Measurements from ENCODE around the gene RSPO4.

Gene RSPO4

DNA sequence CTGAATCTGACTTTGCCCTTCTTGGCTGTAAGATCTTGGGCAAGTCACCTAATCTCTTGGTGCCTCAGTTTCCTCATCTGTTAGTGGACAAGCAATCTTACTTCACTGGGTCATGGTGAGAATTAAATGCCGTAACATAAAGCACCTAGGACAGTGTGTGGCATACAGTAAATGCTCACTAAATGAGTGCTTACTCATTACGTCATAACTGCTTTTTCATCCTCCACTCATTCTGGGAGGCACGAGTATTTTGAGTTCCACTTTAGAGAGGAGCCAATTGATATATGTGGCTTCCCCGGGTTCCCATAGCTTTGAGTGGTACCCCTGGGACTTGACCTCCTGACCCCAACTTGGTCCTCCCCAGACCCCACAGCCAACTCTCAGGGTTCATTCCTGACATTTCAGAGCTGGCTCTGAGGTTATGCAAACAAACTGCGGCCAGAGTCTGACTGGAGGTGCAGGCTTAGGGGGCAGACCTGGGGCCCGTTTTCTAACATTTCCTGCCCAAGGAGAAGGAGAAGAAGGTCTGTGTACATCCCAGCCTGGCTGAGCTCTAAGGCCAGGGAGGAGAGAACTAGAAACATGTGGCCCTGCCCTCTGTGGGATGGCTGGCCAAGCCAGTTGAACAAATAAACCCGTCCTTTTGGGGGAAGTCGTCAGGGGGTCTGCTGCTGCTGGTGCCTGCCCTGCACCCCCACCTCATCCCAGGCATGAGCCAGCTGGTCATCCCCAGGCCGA lies 91.8 kb downstream of the RSPO4 start:
- DNase-seq (ENCODE audit: low spot score), result no peak

DNA sequence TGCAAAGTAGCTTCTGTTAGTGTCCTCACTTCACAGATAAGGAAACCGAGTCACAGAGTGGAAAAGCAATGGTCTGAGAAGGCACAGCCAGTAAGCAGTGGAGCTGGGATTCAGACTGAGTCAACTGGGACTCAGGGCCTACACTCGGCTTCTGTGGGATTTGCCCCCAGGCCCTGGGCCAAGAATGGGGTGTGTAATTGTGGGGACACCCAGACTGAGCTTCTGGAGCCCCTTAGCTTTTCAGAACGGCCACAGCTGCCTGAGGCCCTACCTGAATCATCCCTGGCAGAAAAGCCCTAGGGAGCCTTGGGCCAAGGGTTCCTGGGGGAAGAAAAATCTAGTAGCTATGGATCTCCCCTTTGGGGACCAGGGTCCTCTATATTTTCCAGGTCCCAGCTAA lies 92.5 kb downstream of the RSPO4 start:
- DNase-seq (ENCODE audit: low spot score), result no peak
